ENCODE results near the gene FGGY. TPM values are rescaled to one million over a fixed set of nuclear protein-coding genes. Genes with fewer than 3 reads are reported as not detected.

Gene FGGY
- total RNA-seq, 4 donors from 2014 or later, result 24.9 to 35.9 (median 30.5) TPM

DNA sequence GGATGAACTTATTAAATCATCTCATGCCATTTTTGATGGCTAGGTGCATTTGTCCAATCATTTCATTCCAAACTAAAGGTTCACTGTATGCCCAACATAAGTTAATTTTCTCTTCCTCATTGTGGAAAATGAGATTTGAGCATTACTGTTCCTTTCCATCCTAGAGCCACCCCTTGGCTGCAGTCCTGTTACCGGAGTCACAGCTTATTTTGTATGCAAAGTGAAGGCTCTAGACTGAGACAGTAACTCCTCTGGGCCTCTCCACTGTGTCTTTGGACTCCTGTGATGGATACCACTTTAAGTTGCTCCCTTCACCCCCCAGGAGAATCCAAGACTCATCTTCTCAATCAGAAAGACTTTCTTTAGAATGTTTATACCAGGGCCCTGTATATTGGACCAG, 59.7 kb downstream of the FGGY start:
- ATAC-seq, result no peak
- in situ Hi-C loops (cut with MboI; ENCODE audit: low sequenced_read_pairs in 4 of 4), result no loop called here

GRCh38 chr1:59357645-59358320, 60.9 kb downstream of the FGGY start:
- no peaks in the 10 kb centered on the region for H3K9me3 ChIP-seq
- H3K4me1 ChIP-seq, result peaks cover 12 to 27% of the 10 kb centered on the region in 2 donors
- DNase-seq (no peak), ATAC-seq (no peak)
- in situ Hi-C loops (cut with MboI; ENCODE audit: low sequenced_read_pairs in 4 of 4) (no loop called here), intact Hi-C loops (cut with DNase I; ENCODE audit: low total_unique reads) (no loop called here)
- H3K27ac ChIP-seq, result no peak overlapping the region
- H3K27me3 ChIP-seq, result no peaks in the 10 kb centered on the region
- TF ChIP-seq, protein P1, sequence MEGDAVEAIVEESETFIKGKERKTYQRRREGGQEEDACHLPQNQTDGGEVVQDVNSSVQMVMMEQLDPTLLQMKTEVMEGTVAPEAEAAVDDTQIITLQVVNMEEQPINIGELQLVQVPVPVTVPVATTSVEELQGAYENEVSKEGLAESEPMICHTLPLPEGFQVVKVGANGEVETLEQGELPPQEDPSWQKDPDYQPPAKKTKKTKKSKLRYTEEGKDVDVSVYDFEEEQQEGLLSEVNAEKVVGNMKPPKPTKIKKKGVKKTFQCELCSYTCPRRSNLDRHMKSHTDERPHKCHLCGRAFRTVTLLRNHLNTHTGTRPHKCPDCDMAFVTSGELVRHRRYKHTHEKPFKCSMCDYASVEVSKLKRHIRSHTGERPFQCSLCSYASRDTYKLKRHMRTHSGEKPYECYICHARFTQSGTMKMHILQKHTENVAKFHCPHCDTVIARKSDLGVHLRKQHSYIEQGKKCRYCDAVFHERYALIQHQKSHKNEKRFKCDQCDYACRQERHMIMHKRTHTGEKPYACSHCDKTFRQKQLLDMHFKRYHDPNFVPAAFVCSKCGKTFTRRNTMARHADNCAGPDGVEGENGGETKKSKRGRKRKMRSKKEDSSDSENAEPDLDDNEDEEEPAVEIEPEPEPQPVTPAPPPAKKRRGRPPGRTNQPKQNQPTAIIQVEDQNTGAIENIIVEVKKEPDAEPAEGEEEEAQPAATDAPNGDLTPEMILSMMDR (IDR thresholded peaks at IDR 0.05 in 4 of 5, conservative IDR thresholded peaks at IDR 0.05 in 1 of 5), result no peak
- no peak for TF ChIP-seq POLR2A (IDR thresholded peaks at IDR 0.05)
- no peaks in the 10 kb centered on the region for H3K36me3 ChIP-seq
- no peak overlapping the region for H3K4me3 ChIP-seq

More for the DNA sequence above, 59.7 kb downstream of the FGGY start:
- Histone ChIP-seq H3K4me1 (peaks cover 12 to 27% of the 10 kb centered on the region in 2 donors), H3K27ac (no peak overlapping the region), H3K9me3 (no peaks in the 10 kb centered on the region), H3K4me3 (no peak overlapping the region), H3K36me3 (no peaks in the 10 kb centered on the region), H3K27me3 (no peaks in the 10 kb centered on the region)
- intact Hi-C loops (cut with DNase I; ENCODE audit: low total_unique reads), result no loop called here
- no peak for DNase-seq
- TF ChIP-seq POLR2A (IDR thresholded peaks at IDR 0.05), result no peak
- TF ChIP-seq, protein P1 (IDR thresholded peaks at IDR 0.05 in 4 of 5, conservative IDR thresholded peaks at IDR 0.05 in 1 of 5), result no peak

DNA sequence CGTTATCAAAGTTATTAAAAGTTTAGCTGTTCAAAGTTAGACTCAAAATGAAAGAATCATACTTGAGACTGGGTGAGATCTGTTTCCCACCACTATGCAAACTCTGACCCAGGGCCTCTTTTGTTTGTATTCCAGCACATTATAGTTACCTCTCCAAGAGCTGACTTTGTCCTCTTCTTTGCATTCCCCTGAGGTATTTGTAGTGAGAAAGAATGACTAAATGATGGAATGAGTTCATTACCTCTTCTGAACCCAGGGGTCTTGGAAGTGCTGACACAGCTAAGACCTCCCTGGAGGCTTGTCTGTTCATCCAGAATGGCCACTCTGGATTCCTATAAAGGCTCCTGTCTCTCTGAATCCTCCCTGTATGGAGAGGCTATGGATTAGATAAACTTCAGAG, 62.4 kb downstream of the FGGY start:
- Histone ChIP-seq H3K27me3 (no peaks in the 10 kb centered on the region), H3K4me1 (peaks cover 12 to 26% of the 10 kb centered on the region in 2 donors), H3K27ac (peak overlapping the region in 1 of 4 donors; percentile 21), H3K4me3 (no peak overlapping the region), H3K36me3 (no peaks in the 10 kb centered on the region), H3K9me3 (no peaks in the 10 kb centered on the region)
- no peak for TF ChIP-seq POLR2A (IDR thresholded peaks at IDR 0.05)
- TF ChIP-seq, protein P1 (IDR thresholded peaks at IDR 0.05 in 4 of 5, conservative IDR thresholded peaks at IDR 0.05 in 1 of 5), result no peak
- in situ Hi-C loops (cut with MboI; ENCODE audit: low sequenced_read_pairs in 4 of 4) (no loop called here), intact Hi-C loops (cut with DNase I; ENCODE audit: low total_unique reads) (no loop called here)
- DNase-seq (no peak), ATAC-seq (no peak)

- DNase-seq (peak; percentile 45 to 75), ATAC-seq (peak; percentile 78 to 90)
- no peaks in the 10 kb centered on the region for H3K9me3 ChIP-seq
- intact Hi-C loops (cut with DNase I; ENCODE audit: low total_unique reads) (no loop called here), in situ Hi-C loops (cut with MboI; ENCODE audit: low sequenced_read_pairs in 4 of 4) (no loop called here)
- TF ChIP-seq, protein P1 (IDR thresholded peaks at IDR 0.05 in 4 of 5, conservative IDR thresholded peaks at IDR 0.05 in 1 of 5), result no peak
- no peak for TF ChIP-seq POLR2A (IDR thresholded peaks at IDR 0.05)
- no peaks in the 10 kb centered on the region for H3K36me3 ChIP-seq
- no peaks in the 10 kb centered on the region for H3K27me3 ChIP-seq
- H3K27ac ChIP-seq, result peak overlapping the region in 2 of 4 donors; percentile 21 to 28
- H3K4me3 ChIP-seq, result no peak overlapping the region
- peaks cover 12 to 19% of the 10 kb centered on the region in 2 donors for H3K4me1 ChIP-seq
Measured at GRCh38 chr1:59360170-59360569, 63.3 kb downstream of the FGGY start.
